ENCODE measurements around the gene ARHGEF9. TPM values are rescaled to one million over a fixed set of nuclear protein-coding genes. Genes with fewer than 3 reads are reported as not detected.

ARHGEF9 gene
- total and polyA plus RNA-seq, 2 of the 8 experiments (the other 6 are each of a cell fraction or from before 2014, with no cell fraction given): 28.7 to 31.8 TPM

GRCh38 chrX:63810746-63811145 is 25.7 kb upstream of the ARHGEF9 start:
- Histone ChIP-seq H3K9ac (replicated peaks in 1 of 4; ENCODE audit: extremely low read depth in 1 of 4, low read depth in 3 of 4, low read length in 3 of 4) (no peak overlapping the region), H2AFZ (ENCODE audit: low read length) (no peak overlapping the region), H3K79me2 (ENCODE audit: control insufficient read depth in 1 of 2, insufficient read depth in 2 of 2, low read length in 2 of 2) (no peaks in the 10 kb centered on the region), H3K23me2 (ENCODE audit: low read depth, low read length) (no peaks in the 10 kb centered on the region), H3K4ac (replicated peaks; ENCODE audit: insufficient read length, low read depth, low read length) (no peak overlapping the region), H3K79me1 (ENCODE audit: low read depth, low read length) (no peaks in the 10 kb centered on the region), H3K27me3 (replicated peaks in 1 of 4; ENCODE audit: control insufficient read depth in 3 of 4, extremely low read depth in 1 of 4, insufficient read depth in 3 of 4, low read length in 3 of 4) (no peaks in the 10 kb centered on the region), H2BK5ac (ENCODE audit: low read depth, low read length) (no peak overlapping the region), H4K91ac (replicated peaks; ENCODE audit: insufficient read length, low read length) (no peak overlapping the region), H3K4me3 (ENCODE audit: extremely low read depth in 1 of 4, insufficient read depth in 2 of 4, low read depth in 3 of 4, low read length in 4 of 4) (no peak overlapping the region), H4K8ac (ENCODE audit: extremely low read depth, insufficient read depth, low read length) (no peak overlapping the region), H4K5ac (ENCODE audit: insufficient read length, low read depth, low read length) (no peak overlapping the region), H3K4me2 (ENCODE audit: insufficient read depth in 1 of 2, low read depth in 2 of 2, low read length in 2 of 2) (no peak overlapping the region), H2BK20ac (ENCODE audit: low read length) (no peak overlapping the region), H3K4me1 (replicated peaks in 1 of 4; ENCODE audit: control insufficient read depth in 3 of 4, insufficient read depth in 4 of 4, low read length in 3 of 4) (no peaks in the 10 kb centered on the region), H3K27ac (ENCODE audit: low read depth, low read length) (no peak overlapping the region), H3K23ac (ENCODE audit: insufficient read length) (no peak overlapping the region), H3K36me3 (ENCODE audit: control insufficient read depth in 2 of 4, insufficient read depth in 4 of 4, low read length in 3 of 4) (no peaks in the 10 kb centered on the region), H2BK120ac (replicated peaks; ENCODE audit: low read depth, low read length) (no peak overlapping the region), H2AK5ac (ENCODE audit: low read depth, low read length) (no peak overlapping the region), H3K9me3 (ENCODE audit: insufficient read depth in 2 of 2, low read depth in 1 of 2, low read length in 1 of 2) (no peaks in the 10 kb centered on the region), H2BK15ac (ENCODE audit: low read length) (no peak overlapping the region), H4K20me1 (replicated peaks in 1 of 2; ENCODE audit: control insufficient read depth in 1 of 2, insufficient read depth in 2 of 2, low read length in 2 of 2) (no peaks in the 10 kb centered on the region), H2BK12ac (ENCODE audit: low read depth, low read length) (no peak overlapping the region), H3K56ac (replicated peaks; ENCODE audit: insufficient read length, low read depth, low read length) (no peak overlapping the region), H3K14ac (ENCODE audit: insufficient read length) (no peak overlapping the region), H3K18ac (ENCODE audit: extremely low read depth, low read length) (no peak overlapping the region)
- ChIA-PET CTCF (ENCODE audit: partially characterized antibody) (no interaction called here), POLR2A (ENCODE audit: partially characterized antibody) (no interaction called here)
- 83% methylated on average over 1 of the region's 2 CpGs; no CpG with 5 or more reads in 1 of the 2 experiments for WGBS, 2 experiments (ENCODE audit: extremely low coverage in 1 of 2, insufficient coverage in 1 of 2, insufficient read length in 1 of 2, insufficient replicate concordance in 2 of 2, low coverage in 1 of 2, low lambda C conversion rate in 2 of 2, missing lambda C conversion rate in 1 of 2)
- DNase-seq (ENCODE audit: low read depth in 1 of 2, low spot score in 2 of 2) (no peak), FAIRE-seq (no peak)
- TF ChIP-seq EP300 (IDR thresholded peaks at IDR 0.05; ENCODE audit: borderline replicate concordance in 1 of 2, low read depth in 2 of 2, low read length in 2 of 2): no peak
- TF ChIP-seq SIN3A (conservative IDR thresholded peaks at IDR 0.05 in 1 of 2, IDR thresholded peaks at IDR 0.05 in 1 of 2; ENCODE audit: low read depth in 1 of 2, low read length in 2 of 2): no peak
- TF ChIP-seq CEBPB (IDR thresholded peaks at IDR 0.05; ENCODE audit: low read depth, low read length): no peak
